ENCODE results near the gene DCANP1.

GRCh38 chr5:135455876-135456237, 8.7 kb upstream of the DCANP1 start:
- TF ChIP-seq MAX (IDR thresholded peaks at IDR 0.05): no peak
- no peak for TF ChIP-seq EZH2 (IDR thresholded peaks at IDR 0.05)
- TF ChIP-seq CTCF (IDR thresholded peaks at IDR 0.05 in 2 of 3, conservative IDR thresholded peaks at IDR 0.05 in 1 of 3; ENCODE audit: borderline replicate concordance in 1 of 3, insufficient read depth in 1 of 3, low read depth in 2 of 3, low read length in 2 of 3): no peak
- TF ChIP-seq POLR2A (IDR thresholded peaks at IDR 0.05; ENCODE audit: borderline replicate concordance, extremely low read depth, insufficient read depth, insufficient read length): no peak
- no peak for TF ChIP-seq SRF (IDR thresholded peaks at IDR 0.05; ENCODE audit: low read depth)
- TF ChIP-seq EZH2phosphoT487 (IDR thresholded peaks at IDR 0.05; ENCODE audit: borderline replicate concordance): no peak
- no peak for TF ChIP-seq YY1 (IDR thresholded peaks at IDR 0.05; ENCODE audit: extremely low read depth, insufficient replicate concordance, low read depth, low read length)
- TF ChIP-seq SIN3A (IDR thresholded peaks at IDR 0.05; ENCODE audit: low read depth): no peak
- TF ChIP-seq ZFX (IDR thresholded peaks at IDR 0.05): no peak
- TF ChIP-seq CBX3 (IDR thresholded peaks at IDR 0.05; ENCODE audit: low read depth): no peak
- TF ChIP-seq ZNF274 (IDR thresholded peaks at IDR 0.05; ENCODE audit: low read depth, low read length): no peak
- TF ChIP-seq CEBPB (IDR thresholded peaks at IDR 0.05; ENCODE audit: low read depth): no peak
- TF ChIP-seq TCF7L2 (IDR thresholded peaks at IDR 0.05; ENCODE audit: borderline replicate concordance, extremely low read depth, insufficient read depth, insufficient read length): no peak
- no peak for TF ChIP-seq SP1 (IDR thresholded peaks at IDR 0.05; ENCODE audit: low read depth)
